GM21367 (cell line): ENCODE results near the gene TMEM119.

ENCODE experiments used
- ATAC-seq: cut with Tn5 transposase; IDR thresholded peaks from one replicate; pipeline ENCODE4 v1.9.1; 2021; ENCODE audit not compliant: unreplicated experiment

TMEM119 gene

GRCh38 chr12:108597559-108598471, at the start of gene TMEM119:
Gene TMEM119 (minus strand): TSS chr12:108598084. CDS start chr12:108592383, 5,701 bp downstream.
- no peak for ATAC-seq

GRCh38 chr12:108646600-108647579, 49.0 kb upstream of the TMEM119 start:
- no peak for ATAC-seq

GRCh38 chr12:108645686-108646599, 48.1 kb upstream of the TMEM119 start:
- ATAC-seq = no peak

- ATAC-seq = no peak
Measured at GRCh38 chr12:108644811-108645120, 46.9 kb upstream of the TMEM119 start.

- no peak for ATAC-seq
Measured at GRCh38 chr12:108643941-108644810, 46.3 kb upstream of the TMEM119 start.

GRCh38 chr12:108642899-108643654, 45.2 kb upstream of the TMEM119 start:
- no peak for ATAC-seq

- ATAC-seq = no peak
Measured at GRCh38 chr12:108642269-108642870, 44.5 kb upstream of the TMEM119 start.

GRCh38 chr12:108641446-108642268, 43.8 kb upstream of the TMEM119 start:
- no peak for ATAC-seq

GRCh38 chr12:108640802-108641445, 43.0 kb upstream of the TMEM119 start:
- ATAC-seq = no peak

GRCh38 chr12:108638997-108639822, 41.3 kb upstream of the TMEM119 start:
- no peak for ATAC-seq

- ATAC-seq = no peak
Measured at GRCh38 chr12:108638141-108638827, 40.4 kb upstream of the TMEM119 start.

- ATAC-seq = no peak
Measured at GRCh38 chr12:108637222-108637971, 39.5 kb upstream of the TMEM119 start.

- no peak for ATAC-seq
Measured at GRCh38 chr12:108635997-108636808, 38.3 kb upstream of the TMEM119 start.
